AG04450 (cell line): ENCODE results near the gene SHROOM2. TPM values are rescaled to one million over a fixed set of nuclear protein-coding genes. Genes with fewer than 3 reads are reported as not detected.

ENCODE experiments used
- CTCF ChIA-PET: fragments of 300-600, 350-600 bp; formaldehyde crosslinking; extraction: SDS; loops from one replicate; lab custom pipeline; 2022; ENCODE audit warnings: antibody characterized with exemption, inconsistent platforms; lab: Charles Lee
- POLR2A ChIA-PET: fragments of 350-600 bp; formaldehyde crosslinking; extraction: SDS; loops from one replicate; lab custom pipeline; 2021; ENCODE audit warnings: antibody characterized with exemption, inconsistent platforms; lab: Yijun Ruan, JAX
- DNase-seq: peaks from one replicate; pipeline ENCODE4 v3.0.0-alpha.2; 2011; ENCODE audit warnings: low read depth, low spot score
- H3K27ac ChIP-seq: one replicate; pipeline ENCODE4 v1.5.1; 2012; ENCODE audit warnings: low read depth, low read length, control low read depth
- H3K27me3 ChIP-seq: one replicate; pipeline ENCODE4 v1.6.0; 2012; ENCODE audit warnings: low read length; ENCODE audit not compliant: control insufficient read depth, insufficient read depth
- H3K4me3 ChIP-seq: 2 replicates; pipeline ENCODE4 v1.5.1; 2011; ENCODE audit warnings: mild to moderate bottlenecking, low read depth, low read length, control low read depth
- H3K9me3 ChIP-seq: 2 replicates; pipeline ENCODE4 v1.5.1; 2012; ENCODE audit warnings: low read length; ENCODE audit not compliant: control insufficient read depth, insufficient read depth
- polyA plus RNA-seq: library from polyadenylated mRNA; depleted of rRNA; stranded (reverse); fragments of >200 nt; gene quantifications from 2 replicates; pipeline ENCODE4 v1.2.3, GENCODE V29; 2011; rRNA removed
- small RNA-seq: library from RNA; depleted of rRNA; stranded (forward); fragments of <200 nt; gene quantifications from one replicate; pipeline ENCODE3, GENCODE V24; 2012; ENCODE audit warnings: low read depth; ENCODE audit not compliant: insufficient read length
- TF ChIP-seq, protein P1 (sequence below): IDR thresholded peaks from 2 replicates; pipeline ENCODE4 v1.5.1; 2011; ENCODE audit warnings: low read depth, low read length, control low read depth, inconsistent platforms

Gene SHROOM2
- polyA plus RNA-seq, 1 experiment: 9.9 TPM

GRCh38 chrX:9992724-9993123 is 206.5 kb downstream of the SHROOM2 start:
- Histone ChIP-seq H3K27ac (no peak overlapping the region), H3K27me3 (no peaks in the 10 kb centered on the region), H3K4me3 (no peak overlapping the region), H3K9me3 (peaks cover 15% of the 10 kb centered on the region; the same call in 1 of the 2 replicates)
- TF ChIP-seq, protein P1, sequence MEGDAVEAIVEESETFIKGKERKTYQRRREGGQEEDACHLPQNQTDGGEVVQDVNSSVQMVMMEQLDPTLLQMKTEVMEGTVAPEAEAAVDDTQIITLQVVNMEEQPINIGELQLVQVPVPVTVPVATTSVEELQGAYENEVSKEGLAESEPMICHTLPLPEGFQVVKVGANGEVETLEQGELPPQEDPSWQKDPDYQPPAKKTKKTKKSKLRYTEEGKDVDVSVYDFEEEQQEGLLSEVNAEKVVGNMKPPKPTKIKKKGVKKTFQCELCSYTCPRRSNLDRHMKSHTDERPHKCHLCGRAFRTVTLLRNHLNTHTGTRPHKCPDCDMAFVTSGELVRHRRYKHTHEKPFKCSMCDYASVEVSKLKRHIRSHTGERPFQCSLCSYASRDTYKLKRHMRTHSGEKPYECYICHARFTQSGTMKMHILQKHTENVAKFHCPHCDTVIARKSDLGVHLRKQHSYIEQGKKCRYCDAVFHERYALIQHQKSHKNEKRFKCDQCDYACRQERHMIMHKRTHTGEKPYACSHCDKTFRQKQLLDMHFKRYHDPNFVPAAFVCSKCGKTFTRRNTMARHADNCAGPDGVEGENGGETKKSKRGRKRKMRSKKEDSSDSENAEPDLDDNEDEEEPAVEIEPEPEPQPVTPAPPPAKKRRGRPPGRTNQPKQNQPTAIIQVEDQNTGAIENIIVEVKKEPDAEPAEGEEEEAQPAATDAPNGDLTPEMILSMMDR: no peak
- POLR2A ChIA-PET: no interaction called here
- CTCF ChIA-PET: interaction anchor here (3.2 kb wide), 1 partner anchor 127 kb away, joined by 14 read pairs; no protein-coding TSS in a partner anchor
- no peak for DNase-seq

- DNase-seq: peak; percentile 51
- Histone ChIP-seq H3K27ac (no peak overlapping the region), H3K27me3 (no peaks in the 10 kb centered on the region), H3K9me3 (peaks cover 15% of the 10 kb centered on the region; the same call in 1 of the 2 replicates), H3K4me3 (no peak overlapping the region)
- TF ChIP-seq, protein P1: peak; percentile 85
- CTCF ChIA-PET: interaction anchor here (0.6 to 4.9 kb wide), 8 partner anchors 8 to 194 kb away, joined by 3 to 63 read pairs (median 3); no protein-coding TSS in a partner anchor
- POLR2A ChIA-PET: no interaction called here
These were observed 209.7 kb downstream of the SHROOM2 start for GRCh38 chrX:9995855-9996339.

- Histone ChIP-seq H3K27ac (no peak overlapping the region), H3K4me3 (no peak overlapping the region), H3K27me3 (no peaks in the 10 kb centered on the region), H3K9me3 (peaks cover 13% of the 10 kb centered on the region; the same call in 1 of the 2 replicates)
- ChIA-PET CTCF (interaction anchor here (0.5 to 4.9 kb wide), 2 partner anchors 14 to 122 kb away, joined by 7 to 63 read pairs; no protein-coding TSS in a partner anchor), POLR2A (no interaction called here)
- no peak for DNase-seq
- TF ChIP-seq, protein P1: no peak
These were observed 210.8 kb downstream of the SHROOM2 start for GRCh38 chrX:9997041-9997440.

DNA sequence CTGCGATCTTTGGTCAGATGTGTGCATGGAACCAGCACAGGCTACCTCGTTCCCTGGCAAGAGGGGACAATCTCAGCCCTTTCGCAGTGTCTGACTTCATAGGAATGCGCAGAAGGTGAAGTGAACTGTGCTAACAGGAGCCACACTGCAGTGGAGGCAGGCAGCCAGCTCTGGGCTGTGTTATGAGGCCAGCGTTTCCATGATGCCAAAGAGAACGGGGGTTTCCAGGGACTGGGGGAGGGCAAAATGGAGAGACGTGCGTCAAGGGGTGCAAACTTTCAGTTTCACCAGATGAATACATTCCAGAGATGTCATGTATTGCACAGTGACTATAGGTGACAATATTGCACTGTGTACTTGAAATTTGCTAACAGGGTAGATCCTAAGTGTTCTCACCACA is 211.3 kb downstream of the SHROOM2 start:
- POLR2A ChIA-PET: no interaction called here

More for the DNA sequence above, 211.3 kb downstream of the SHROOM2 start:
- no peaks in the 10 kb centered on the region for H3K27me3 ChIP-seq
- H3K9me3 ChIP-seq: peaks cover 10% of the 10 kb centered on the region; the same call in 1 of the 2 replicates
- no peak for DNase-seq
- CTCF ChIA-PET: interaction anchor here (0.5 to 4.9 kb wide), 2 partner anchors 15 to 121 kb away, joined by 7 to 63 read pairs; no protein-coding TSS in a partner anchor
- no peak overlapping the region for H3K4me3 ChIP-seq
- no peak overlapping the region for H3K27ac ChIP-seq
- TF ChIP-seq, protein P1: no peak

Small RNA genes lying within 50 kb of the gene (small RNA-seq; reads per million reads assigned to genes)
- not detected for gene RF00019

Other genes with a start within 250 kb of the SHROOM2 start
- gene GPR143, start 20.6 kb upstream of the SHROOM2 start, polyA plus RNA-seq: 0.05 and 0.10 TPM in 2 replicates
- gene CLDN34, start 180.9 kb downstream of the SHROOM2 start, polyA plus RNA-seq: 0.11 and 0.12 TPM in 2 replicates